ENCODE results near the gene GPD1. TPM values are rescaled to one million over a fixed set of nuclear protein-coding genes. Genes with fewer than 3 reads are reported as not detected.

GPD1 gene
- total RNA-seq, 1 donor from 2014 or later: 12.2 TPM

GRCh38 chr12:50101663-50102062 lies 2.1 kb upstream of the GPD1 start:
- TF ChIP-seq CTCF (IDR thresholded peaks at IDR 0.05): peak in 2 of 3 experiments; percentile 34 to 39
- DNase-seq (ENCODE audit: low spot score in 2 of 2): no peak
- H3K27me3 ChIP-seq: no peaks in the 10 kb centered on the region
- peaks cover 6% of the 10 kb centered on the region in 2 donors for H3K4me1 ChIP-seq
- intact Hi-C loops (cut with DNase I): no loop called here
- H3K4me3 ChIP-seq: no peak overlapping the region
- no peaks in the 10 kb centered on the region for H3K9me3 ChIP-seq
- no peak overlapping the region for H3K27ac ChIP-seq
- H3K36me3 ChIP-seq: peaks cover 36 to 46% of the 10 kb centered on the region in 2 donors

- peak overlapping the region in 1 of 2 donors; percentile 5 for H3K27ac ChIP-seq
- peaks cover 6% of the 10 kb centered on the region in 2 donors for H3K4me1 ChIP-seq
- no peaks in the 10 kb centered on the region for H3K9me3 ChIP-seq
- TF ChIP-seq CTCF (IDR thresholded peaks at IDR 0.05): no peak
- intact Hi-C loops (cut with DNase I): no loop called here
- DNase-seq (ENCODE audit: low spot score in 2 of 2): no peak
- no peaks in the 10 kb centered on the region for H3K27me3 ChIP-seq
- peaks cover 31 to 41% of the 10 kb centered on the region in 2 donors for H3K36me3 ChIP-seq
- H3K4me3 ChIP-seq: no peak overlapping the region
Observed at GRCh38 chr12:50102131-50102531, 1.7 kb upstream of the GPD1 start.

GRCh38 chr12:50102646-50103309 lies 1.0 kb upstream of the GPD1 start:
- intact Hi-C loops (cut with DNase I): no loop called here
- Histone ChIP-seq H3K36me3 (peaks cover 24 to 35% of the 10 kb centered on the region in 2 donors), H3K9me3 (no peaks in the 10 kb centered on the region), H3K4me3 (no peak overlapping the region), H3K27me3 (no peaks in the 10 kb centered on the region), H3K27ac (peak overlapping the region in 1 of 2 donors; percentile 5), H3K4me1 (peaks cover 6% of the 10 kb centered on the region in 2 donors)
- TF ChIP-seq CTCF (IDR thresholded peaks at IDR 0.05): no peak
- no peak for DNase-seq (ENCODE audit: low spot score in 2 of 2)

- no peak for TF ChIP-seq CTCF (IDR thresholded peaks at IDR 0.05)
- Histone ChIP-seq H3K36me3 (peaks cover 19 to 29% of the 10 kb centered on the region in 2 donors), H3K27me3 (no peaks in the 10 kb centered on the region), H3K4me3 (no peak overlapping the region), H3K4me1 (peaks cover 6% of the 10 kb centered on the region in 2 donors), H3K9me3 (no peaks in the 10 kb centered on the region), H3K27ac (no peak overlapping the region)
- intact Hi-C loops (cut with DNase I): no loop called here
- DNase-seq (ENCODE audit: low spot score in 2 of 2): no peak
Observed at GRCh38 chr12:50103351-50103750, 457 bp upstream of the GPD1 start.

GRCh38 chr12:50104417-50105366 lies 884 bp downstream of the GPD1 start:
- DNase-seq (ENCODE audit: low spot score in 2 of 2): no peak

More at GRCh38 chr12:50104417-50105366, 884 bp downstream of the GPD1 start:
- intact Hi-C loops (cut with DNase I): no loop called here
- no peaks in the 10 kb centered on the region for H3K27me3 ChIP-seq
- peaks cover 12% of the 10 kb centered on the region in 2 donors for H3K4me1 ChIP-seq
- no peak overlapping the region for H3K4me3 ChIP-seq
- TF ChIP-seq CTCF (IDR thresholded peaks at IDR 0.05): no peak
- H3K9me3 ChIP-seq: no peaks in the 10 kb centered on the region
- peaks cover 5 to 16% of the 10 kb centered on the region in 2 donors for H3K36me3 ChIP-seq
- H3K27ac ChIP-seq: no peak overlapping the region
